H1 (cell line): ENCODE measurements around the gene TRIM9. TPM values are rescaled to one million over a fixed set of nuclear protein-coding genes. Genes with fewer than 3 reads are reported as not detected.

Source experiments
- CTCF ChIA-PET: fragments of 300-600 bp; sonication (Branson Sonifier 250); formaldehyde crosslinking; loops from one replicate; lab custom pipeline; 2021; ENCODE audit not compliant: partially characterized antibody; lab: Charles Lee
- POLR2A ChIA-PET: fragments of 300-600 bp; sonication (Branson Sonifier 250); formaldehyde crosslinking; loops from one replicate; lab custom pipeline; 2021; ENCODE audit warnings: inconsistent platforms; ENCODE audit not compliant: partially characterized antibody; lab: Charles Lee
- DNase-seq, 2 experiments: peaks; one replicate each; pipeline versions ENCODE4 v3.0.0 to v3.0.0-alpha.2; 2010 to 2022; ENCODE audit warnings: low spot score in 2 of 2, low read depth in 1 of 2, mixed read lengths in 1 of 2
- FAIRE-seq: peaks from 2 replicates; lab custom pipeline; 2011; peaks lifted over from hg19 to GRCh38; lab: Jason Lieb, UNC
- H2AFZ ChIP-seq: 2 replicates; pipeline ENCODE4 v1.8.1; 2012; ENCODE audit warnings: low read length, inconsistent platforms
- H2AK5ac ChIP-seq: 2 replicates; pipeline ENCODE4 v1.6.1; 2013; ENCODE audit warnings: low read depth, low read length
- H2BK120ac ChIP-seq: replicated peaks from 2 replicates; pipeline ENCODE3; 2013; ENCODE audit warnings: low read depth, low read length, inconsistent platforms
- H2BK12ac ChIP-seq: 2 replicates; pipeline ENCODE4 v1.6.1; 2013; ENCODE audit warnings: low read depth, low read length
- H2BK15ac ChIP-seq: 2 replicates; pipeline ENCODE4 v1.6.1; 2013; ENCODE audit warnings: low read length
- H2BK20ac ChIP-seq: 2 replicates; pipeline ENCODE4 v1.6.1; 2013; ENCODE audit warnings: low read length
- H2BK5ac ChIP-seq: 2 replicates; pipeline ENCODE4 v1.6.1; 2013; ENCODE audit warnings: low read depth, low read length
- H3K14ac ChIP-seq: 2 replicates; pipeline ENCODE4 v1.6.1; 2013; ENCODE audit warnings: inconsistent platforms; ENCODE audit not compliant: insufficient read length
- H3K18ac ChIP-seq: 2 replicates; pipeline ENCODE4 v1.6.1; 2013; ENCODE audit warnings: low read length; ENCODE audit errors: extremely low read depth
- H3K23ac ChIP-seq: 2 replicates; pipeline ENCODE4 v1.6.1; 2013; ENCODE audit warnings: inconsistent platforms; ENCODE audit not compliant: insufficient read length
- H3K23me2 ChIP-seq: 2 replicates; pipeline ENCODE4 v1.6.1; 2013; ENCODE audit warnings: low read depth, low read length
- H3K27ac ChIP-seq: 2 replicates; pipeline ENCODE4 v1.6.1; 2011; ENCODE audit warnings: low read depth, low read length, inconsistent platforms
- H3K27me3 ChIP-seq, 4 experiments: replicated peaks in 1 of 4; 1 replicate in 1 of 4; 2 replicates in 3 of 4; pipeline versions ENCODE4 v1.6.1 to v1.8.1; 2011 to 2013; ENCODE audit warnings: low read length in 3 of 4, mild to moderate bottlenecking in 3 of 4, inconsistent platforms in 2 of 4, mixed read lengths in 2 of 4, moderate library complexity in 1 of 4; ENCODE audit not compliant: control insufficient read depth in 3 of 4, insufficient read depth in 3 of 4; ENCODE audit errors: extremely low read depth in 1 of 4
- H3K36me3 ChIP-seq, 4 experiments: 2 replicates each; pipeline versions ENCODE4 v1.6.1 to v1.8.1; 2011 to 2013; ENCODE audit warnings: mild to moderate bottlenecking in 4 of 4, low read length in 3 of 4, moderate library complexity in 2 of 4, control low read depth in 1 of 4, inconsistent platforms in 1 of 4; ENCODE audit not compliant: insufficient read depth in 4 of 4, control insufficient read depth in 2 of 4
- H3K4ac ChIP-seq: replicated peaks from 2 replicates; pipeline ENCODE3; 2013; ENCODE audit warnings: low read length, low read depth, mixed read lengths, inconsistent platforms; ENCODE audit not compliant: insufficient read length
- H3K4me1 ChIP-seq, 4 experiments: replicated peaks in 1 of 4; 1 replicate in 1 of 4; 2 replicates in 3 of 4; pipeline versions ENCODE4 v1.6.1 to v1.8.1; 2011 to 2013; ENCODE audit warnings: low read length in 3 of 4, inconsistent platforms in 2 of 4, mixed read lengths in 1 of 4; ENCODE audit not compliant: insufficient read depth in 4 of 4, control insufficient read depth in 3 of 4
- H3K4me2 ChIP-seq, 2 experiments: 2 replicates each; pipeline versions ENCODE4 v1.6.1 to v1.8.1; 2011 to 2013; ENCODE audit warnings: low read depth in 2 of 2, low read length in 2 of 2, control low read depth in 1 of 2, inconsistent platforms in 1 of 2, mild to moderate bottlenecking in 1 of 2; ENCODE audit not compliant: insufficient read depth in 1 of 2
- H3K4me3 ChIP-seq, 4 experiments: fragments of 200-600, 300-600 bp in 1 of 4; sonication (generic), shearing (Covaris generic), sonication (Bioruptor Twin) in 1 of 4; 2 replicates each; pipeline versions ENCODE4 v1.5.1 to v1.8.1; 2011 to 2016; ENCODE audit warnings: low read length in 4 of 4, low read depth in 3 of 4, control low read depth in 2 of 4, inconsistent platforms in 2 of 4, mild to moderate bottlenecking in 2 of 4, mixed read lengths in 1 of 4, moderate library complexity in 1 of 4; ENCODE audit not compliant: insufficient read depth in 2 of 4; ENCODE audit errors: extremely low read depth in 1 of 4
- H3K56ac ChIP-seq: replicated peaks from 2 replicates; pipeline ENCODE3; 2013; ENCODE audit warnings: low read depth, mild to moderate bottlenecking, mixed read lengths, low read length, inconsistent platforms; ENCODE audit not compliant: insufficient read length
- H3K79me1 ChIP-seq: 2 replicates; pipeline ENCODE4 v1.6.1; 2013; ENCODE audit warnings: low read depth, low read length, control low read depth
- H3K79me2 ChIP-seq, 2 experiments: 2 replicates each; pipeline versions ENCODE4 v1.6.1 to v1.8.1; 2012 to 2013; ENCODE audit warnings: low read length in 2 of 2, mild to moderate bottlenecking in 2 of 2, inconsistent platforms in 1 of 2; ENCODE audit not compliant: insufficient read depth in 2 of 2, control insufficient read depth in 1 of 2
- H3K9ac ChIP-seq, 4 experiments: replicated peaks in 1 of 4; 1 replicate in 1 of 4; 2 replicates in 3 of 4; pipeline versions ENCODE4 v1.6.1 to v1.8.1; 2011 to 2013; ENCODE audit warnings: low read depth in 3 of 4, low read length in 3 of 4, control low read depth in 2 of 4, mild to moderate bottlenecking in 2 of 4, moderate library complexity in 2 of 4, inconsistent platforms in 1 of 4; ENCODE audit errors: extremely low read depth in 1 of 4
- H3K9me3 ChIP-seq, 2 experiments: 2 replicates each; pipeline versions ENCODE4 v1.6.1 to v1.8.1; 2012 to 2013; ENCODE audit warnings: mild to moderate bottlenecking in 2 of 2, moderate library complexity in 2 of 2, control low read depth in 1 of 2, inconsistent platforms in 1 of 2, low read depth in 1 of 2, low read length in 1 of 2, mixed read lengths in 1 of 2; ENCODE audit not compliant: insufficient read depth in 2 of 2
- H4K20me1 ChIP-seq, 2 experiments: replicated peaks in 1 of 2; 2 replicates each; pipeline versions ENCODE3 to v1.8.1; 2011 to 2013; ENCODE audit warnings: inconsistent platforms in 2 of 2, low read length in 2 of 2, mild to moderate bottlenecking in 1 of 2; ENCODE audit not compliant: insufficient read depth in 2 of 2, control insufficient read depth in 1 of 2
- H4K5ac ChIP-seq: 2 replicates; pipeline ENCODE4 v1.6.1; 2013; ENCODE audit warnings: low read length, low read depth, mixed read lengths, inconsistent platforms; ENCODE audit not compliant: insufficient read length
- H4K8ac ChIP-seq: 2 replicates; pipeline ENCODE4 v1.8.0; 2013; ENCODE audit warnings: mild to moderate bottlenecking, moderate library complexity, low read length, inconsistent platforms; ENCODE audit not compliant: insufficient read depth; ENCODE audit errors: extremely low read depth
- H4K91ac ChIP-seq: replicated peaks from 2 replicates; pipeline ENCODE3; 2013; ENCODE audit warnings: low read length, mixed read lengths, inconsistent platforms; ENCODE audit not compliant: insufficient read length
- KDM1A ChIP-seq: fragments of 200-600, 300-600 bp; sonication (generic); IDR thresholded peaks from 2 replicates; pipeline ENCODE4 v1.7.1; 2016; ENCODE audit warnings: mild to moderate bottlenecking, low read length, borderline replicate concordance
- KDM4A ChIP-seq: IDR thresholded peaks from one replicate; pipeline ENCODE4 v1.7.1; 2012; ENCODE audit warnings: low read depth, mild to moderate bottlenecking, moderate library complexity, low read length, inconsistent platforms; ENCODE audit not compliant: severe bottlenecking
- WGBS, 2 experiments: shearing (Covaris generic) in 1 of 2; methylation state at CpG; one replicate each; pipeline versions ENCODE4 v1.1.6 to v1.1.7; 2013 to 2015; ENCODE audit warnings: low lambda C conversion rate in 2 of 2, mixed read lengths in 2 of 2, inconsistent platforms in 1 of 2, low coverage in 1 of 2, missing lambda C conversion rate in 1 of 2; ENCODE audit not compliant: insufficient replicate concordance in 2 of 2, insufficient coverage in 1 of 2, insufficient read length in 1 of 2; ENCODE audit errors: extremely low coverage in 1 of 2, missing lambda C conversion rate in 1 of 2; 5-methylcytosine and 5-hydroxymethylcytosine counted together
- polyA plus RNA-seq, 7 experiments: library from polyadenylated mRNA; depleted of rRNA in 3 of 7; stranded (reverse) in 5 of 7; unstranded in 2 of 7; fragments of >200 nt in 5 of 7; fragments of 200-250 nt in 2 of 7; gene quantifications; 1 replicate in 5 of 7; 2 replicates in 1 of 7; 4 replicates in 1 of 7; pipeline versions ENCODE4 v1.2.1 to v1.2.3, GENCODE V29; 2011 to 2013; ENCODE audit warnings: missing spikeins in 2 of 7, mixed read lengths in 2 of 7
- total RNA-seq: library from RNA; stranded (reverse); fragmentation: NEBNext Ultra II Directional; extraction: Animal tissue kit (Norgen Biotek cat#: 25700); gene quantifications from 2 replicates; pipeline ENCODE4 v1.2.1, GENCODE V29; 2021

TRIM9 gene
- total and polyA plus RNA-seq, 2 of the 8 experiments (the other 6 are each of a cell fraction or from before 2014, with no cell fraction given), result 2.7 to 5.4 TPM

DNA sequence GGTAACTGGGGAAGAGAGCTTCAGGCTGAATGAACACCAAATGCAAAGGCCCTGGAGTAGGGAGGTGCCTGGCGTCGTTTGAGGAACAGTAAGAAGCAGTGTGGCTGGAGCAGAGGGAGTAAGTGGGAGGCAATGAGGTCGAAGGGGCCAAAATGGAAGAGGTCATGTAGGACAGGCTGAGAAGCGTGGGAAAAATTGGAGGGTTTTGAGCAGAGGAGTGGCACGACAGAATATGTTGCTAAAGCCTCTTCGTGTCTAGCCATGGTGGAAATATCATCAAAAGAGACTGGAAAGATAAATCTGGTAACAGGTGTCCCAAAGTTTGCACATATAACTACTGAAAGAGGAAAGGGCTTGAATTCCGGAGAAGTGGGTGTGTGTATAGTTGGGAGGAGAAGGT lies 1.9 kb downstream of the TRIM9 start:
- H2AFZ ChIP-seq, result no peak overlapping the region; the same call in 1 of the 2 replicates
- CTCF ChIA-PET, result interaction anchor here (0.6 to 2.1 kb wide), 9 partner anchors 9 to 123 kb away, joined by 3 to 5 read pairs (median 4); no protein-coding TSS in a partner anchor
- no peak overlapping the region for H2AK5ac ChIP-seq

More for the DNA sequence above, 1.9 kb downstream of the TRIM9 start:
- Histone ChIP-seq H3K4me1 (peaks cover 0 to 21% (median 9%) of the 10 kb centered on the region in 4 experiments; a peak in 6 of 7 replicates), H4K20me1 (peaks cover 3 to 5% of the 10 kb centered on the region in 2 experiments), H2BK5ac (no peak overlapping the region), H3K18ac (no peak overlapping the region), H3K4me3 (peak overlapping the region; percentile 44 to 75 (median 64); a peak in 7 of 8 replicates)
- no peak for DNase-seq
- no peak for FAIRE-seq
- TF ChIP-seq KDM4A, result no peak
- TF ChIP-seq KDM1A, result no peak
- TF ChIP-seq, all 59 proteins: peak for 0
- H3K4ac ChIP-seq, result no peak overlapping the region
- 75% methylated on average over 7 of the region's 7 CpGs; no CpG with 5 or more reads in 1 of the 2 experiments for WGBS, 2 experiments
- H3K9ac ChIP-seq, result no peak overlapping the region
- no peaks in the 10 kb centered on the region for H3K79me1 ChIP-seq
- H3K56ac ChIP-seq, result no peak overlapping the region
- H3K4me2 ChIP-seq, result peak overlapping the region; percentile 86 to 96
- no peak overlapping the region for H3K27ac ChIP-seq
- no peaks in the 10 kb centered on the region for H3K79me2 ChIP-seq
- H4K5ac ChIP-seq, result no peak overlapping the region
- H3K23me2 ChIP-seq, result peaks cover 23% of the 10 kb centered on the region; the same call in 1 of the 2 replicates
- POLR2A ChIA-PET, result interaction anchor here (1.0 to 1.4 kb wide), 2 partner anchors 148 to 425 kb away, joined by 3 to 4 read pairs; partner anchors contain the start of genes PYGL and SAV1
- no peak overlapping the region for H4K91ac ChIP-seq
- H3K36me3 ChIP-seq, result no peaks in the 10 kb centered on the region
- H3K9me3 ChIP-seq, result no peaks in the 10 kb centered on the region
- H3K14ac ChIP-seq, result no peak overlapping the region
- no peak overlapping the region for H2BK20ac ChIP-seq
- H4K8ac ChIP-seq, result no peak overlapping the region
- H2BK120ac ChIP-seq, result no peak overlapping the region
- no peak overlapping the region for H3K23ac ChIP-seq
- no peak overlapping the region for H2BK15ac ChIP-seq
- no peak overlapping the region for H2BK12ac ChIP-seq
- peaks cover 19 to 46% (median 28%) of the 10 kb centered on the region in 4 experiments for H3K27me3 ChIP-seq
